Activated CD8-positive, alpha-beta memory T cell treated with anti-CD3 and anti-CD28 coated beads for 1 hour (primary cell): ENCODE data around the gene PDXK.
A peak's percentile ranks its signal among the peaks of the same experiment; 100 is the strongest.

Experiments used
- DNase-seq, 2 donors: peaks; one replicate each; pipeline ENCODE4 v3.0.0-alpha.2; 2020; ENCODE audit warnings: low read depth in 1 of 2; ENCODE audit errors: extremely low read depth in 1 of 2

PDXK gene

GRCh38 chr21:43761886-43762285 lies 43.0 kb downstream of the PDXK start:
- no peak for DNase-seq

GRCh38 chr21:43762303-43763128 lies 43.6 kb downstream of the PDXK start:
- DNase-seq: no peak

- DNase-seq: no peak
These were observed 45.1 kb downstream of the PDXK start for GRCh38 chr21:43763901-43764523.

- no peak for DNase-seq
These were observed 45.9 kb downstream of the PDXK start for GRCh38 chr21:43764576-43765495.

GRCh38 chr21:43766734-43767497 lies 48.0 kb downstream of the PDXK start:
- DNase-seq: no peak

GRCh38 chr21:43767498-43767983 lies 48.6 kb downstream of the PDXK start:
- no peak for DNase-seq

GRCh38 chr21:43767984-43768867 lies 49.3 kb downstream of the PDXK start:
- no peak for DNase-seq

- DNase-seq: no peak
These were observed 49.9 kb downstream of the PDXK start for GRCh38 chr21:43768868-43769167.

GRCh38 chr21:43769325-43769958 lies 50.5 kb downstream of the PDXK start:
- no peak for DNase-seq

DNA sequence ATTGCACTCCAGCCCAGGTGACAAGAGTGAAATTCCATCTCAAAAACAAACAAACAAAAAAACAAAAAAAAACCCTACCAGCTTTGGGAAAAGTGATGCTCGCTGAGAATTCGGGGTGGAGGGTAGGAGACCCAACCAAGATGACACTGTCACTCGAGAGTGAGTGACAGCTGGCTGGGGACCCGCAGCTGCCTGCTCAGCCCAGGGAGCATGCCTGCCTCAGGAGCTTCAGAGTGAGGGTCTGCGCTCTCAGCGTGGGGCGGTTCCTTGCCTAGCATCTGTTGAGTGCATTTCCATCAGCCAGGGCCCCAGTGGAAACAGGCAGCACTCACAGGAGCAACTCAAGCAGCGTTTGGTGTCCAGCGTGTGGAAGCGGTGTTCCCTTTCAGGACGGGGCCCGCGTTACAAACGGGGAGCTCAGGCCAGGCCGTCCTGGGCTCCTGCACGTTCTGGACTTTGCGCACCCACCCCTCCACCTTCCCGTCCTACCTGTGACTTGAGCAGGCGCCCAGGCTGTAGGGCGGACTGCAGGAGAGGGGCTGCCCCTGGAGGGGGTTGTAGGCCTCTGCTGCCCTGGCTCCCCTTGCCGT lies 51.2 kb downstream of the PDXK start:
- no peak for DNase-seq

- DNase-seq: no peak
These were observed 52.3 kb downstream of the PDXK start for GRCh38 chr21:43771199-43771675.

DNA sequence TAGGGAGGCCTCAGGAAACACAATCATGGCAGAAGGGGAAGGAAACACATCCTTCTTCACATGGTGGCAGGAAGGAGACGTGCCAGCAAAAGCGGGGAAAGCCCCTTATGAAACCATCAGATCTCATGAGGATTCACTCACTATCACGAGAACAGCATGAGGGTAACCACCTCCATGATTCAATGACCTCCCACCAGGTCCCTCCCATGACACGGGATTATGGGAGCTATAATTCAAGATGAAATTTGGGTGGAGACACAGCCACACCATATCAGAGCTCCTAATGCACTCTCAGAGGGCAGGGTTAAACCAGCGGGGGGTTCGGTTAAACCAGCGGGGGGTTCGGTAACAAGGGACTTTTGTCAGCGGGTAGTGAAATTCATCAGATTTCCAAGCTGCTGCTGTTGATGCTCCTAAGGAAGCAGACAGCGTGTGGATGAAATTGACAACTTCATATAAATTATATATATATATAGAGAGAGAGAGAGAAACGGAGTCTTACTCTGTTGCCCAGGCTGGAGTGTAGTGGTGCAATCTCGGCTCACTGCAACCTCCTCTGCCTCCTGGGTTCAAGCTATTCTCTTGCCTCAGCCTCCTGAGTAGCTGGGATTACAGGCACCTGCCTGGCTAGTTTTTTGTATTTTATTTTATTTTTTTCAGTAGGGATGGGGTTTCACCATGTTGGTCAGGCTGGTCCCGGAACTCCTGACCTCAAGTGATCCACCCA lies 52.9 kb downstream of the PDXK start:
- DNase-seq: no peak

DNA sequence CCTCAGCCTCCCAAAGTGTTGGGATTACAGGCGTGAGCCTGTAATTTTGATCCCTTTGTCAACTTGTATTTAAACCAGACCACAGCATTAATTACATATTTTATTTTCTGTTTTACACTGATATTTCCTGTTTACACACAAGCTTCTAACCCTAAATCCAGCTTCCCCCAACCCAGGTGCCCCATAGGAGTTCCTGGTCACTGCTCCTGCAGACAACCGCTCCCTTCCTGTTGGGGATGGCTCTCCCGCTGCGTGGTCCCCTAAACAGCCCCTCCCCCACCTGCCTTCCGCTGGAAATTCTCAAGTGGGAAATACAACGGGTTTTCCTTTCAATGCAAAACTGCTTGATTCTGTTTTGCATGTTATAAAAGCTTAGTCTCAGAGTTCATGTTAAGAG lies 53.5 kb downstream of the PDXK start:
- DNase-seq: no peak

DNA sequence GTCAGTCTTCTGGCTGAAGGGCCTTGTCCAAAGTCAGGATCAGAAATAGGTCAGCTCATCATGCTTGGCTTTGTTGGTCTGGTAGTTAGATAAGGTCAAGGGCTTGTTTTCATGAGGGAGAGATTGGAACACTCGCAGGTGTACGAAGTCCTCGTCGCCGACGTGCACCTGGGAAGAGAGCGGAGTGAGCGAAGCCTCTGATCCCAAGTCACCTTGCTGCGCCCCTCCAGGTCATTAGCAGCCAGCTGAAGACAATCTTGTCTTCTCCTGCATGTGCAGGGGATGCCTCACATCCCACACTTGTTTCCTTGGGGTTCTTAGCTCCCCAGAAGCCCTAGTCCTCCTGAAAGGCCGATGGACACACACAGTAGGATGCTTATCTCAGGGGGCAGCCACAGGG lies 55.2 kb downstream of the PDXK start:
- no peak for DNase-seq

DNA sequence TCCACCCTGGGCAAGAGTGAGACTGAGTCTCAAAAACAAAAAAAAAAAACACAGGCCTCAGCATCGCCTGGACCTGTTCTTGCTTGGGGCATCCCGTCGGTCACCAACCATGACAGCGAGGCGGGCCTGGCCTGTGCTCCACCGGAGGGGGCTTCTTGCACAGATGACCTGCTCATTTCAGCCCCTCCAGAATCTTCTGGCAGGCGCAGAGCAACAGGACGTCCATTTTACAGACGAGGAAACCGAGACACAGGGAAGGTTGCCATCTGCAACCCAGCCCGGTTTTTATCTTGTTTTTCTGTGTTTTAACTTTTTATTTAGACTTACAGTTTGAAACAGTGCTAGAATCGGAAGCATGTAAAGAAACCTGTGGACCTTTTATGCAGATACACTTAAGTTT lies 56.3 kb downstream of the PDXK start:
- DNase-seq: no peak

DNA sequence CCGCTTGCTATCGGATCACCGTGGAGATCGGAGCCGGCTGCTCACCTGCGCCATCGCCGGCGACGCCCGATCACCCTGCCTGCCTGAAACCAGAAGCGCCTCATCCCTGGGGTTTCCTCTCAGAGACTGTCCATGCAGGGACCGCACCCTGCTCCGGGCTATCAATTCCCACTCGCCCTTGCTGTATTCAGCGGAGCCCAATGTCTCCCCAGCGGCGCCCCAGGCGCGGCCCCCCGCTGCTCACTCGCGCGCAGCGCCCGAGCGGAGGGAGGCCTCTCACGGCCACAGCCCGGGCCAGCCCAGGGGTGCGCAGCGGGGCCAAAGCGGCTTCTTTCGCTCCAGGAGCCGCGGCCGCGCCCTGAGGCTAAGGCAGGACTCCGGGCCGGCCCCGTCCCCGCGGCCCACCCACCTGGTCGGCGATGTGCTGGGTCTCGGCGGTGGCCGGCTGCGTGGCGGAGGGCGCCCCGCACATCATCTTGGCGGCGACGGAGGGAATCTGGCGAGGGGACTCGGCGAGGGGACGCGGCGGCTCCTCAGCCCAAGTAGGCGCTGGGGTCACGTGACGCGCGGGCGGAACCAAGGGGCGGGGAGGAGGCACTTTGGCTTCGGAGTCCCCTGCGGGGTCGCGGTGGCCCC lies 57.0 kb downstream of the PDXK start, which contains the start of gene CSTB:
CSTB (minus strand) TSS at position 514 of the 636 bp plus-strand sequence; CDS start at position 475, 39 bp downstream.
- DNase-seq: peak; percentile 62 to 80

DNA sequence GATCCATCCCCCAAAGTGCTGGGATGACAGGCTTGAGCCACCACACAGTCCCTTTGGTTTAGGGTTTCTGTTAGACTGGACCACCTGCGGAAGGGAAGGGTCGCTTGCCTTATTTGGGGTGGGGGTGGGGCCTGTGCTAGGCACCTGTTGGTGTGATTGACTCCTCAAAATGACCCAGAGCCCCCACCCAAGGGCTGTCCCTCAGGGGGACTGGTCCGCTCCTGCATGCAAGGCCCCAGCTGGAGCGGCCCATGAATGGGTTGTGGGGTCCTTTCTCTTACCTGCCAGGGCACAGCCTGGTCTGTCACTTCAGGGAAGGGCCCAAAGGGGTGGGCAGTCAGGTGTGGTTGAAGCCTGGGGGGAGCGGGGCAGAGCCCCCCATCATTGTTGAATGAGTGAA lies 59.0 kb downstream of the PDXK start:
- no peak for DNase-seq
